GM18520 (cell line): Measurements from ENCODE around the gene TXN2.
"Not testable (repeated sequence)": the region's sequence is repeated elsewhere in the genome, so short reads cannot be mapped to it uniquely, and the experiment has no call there.

Experiments
- ATAC-seq: cut with Tn5 transposase; IDR thresholded peaks from one replicate; pipeline ENCODE4 v1.9.1; 2021; ENCODE audit not compliant: unreplicated experiment

Gene TXN2, protein sequence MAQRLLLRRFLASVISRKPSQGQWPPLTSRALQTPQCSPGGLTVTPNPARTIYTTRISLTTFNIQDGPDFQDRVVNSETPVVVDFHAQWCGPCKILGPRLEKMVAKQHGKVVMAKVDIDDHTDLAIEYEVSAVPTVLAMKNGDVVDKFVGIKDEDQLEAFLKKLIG

DNA sequence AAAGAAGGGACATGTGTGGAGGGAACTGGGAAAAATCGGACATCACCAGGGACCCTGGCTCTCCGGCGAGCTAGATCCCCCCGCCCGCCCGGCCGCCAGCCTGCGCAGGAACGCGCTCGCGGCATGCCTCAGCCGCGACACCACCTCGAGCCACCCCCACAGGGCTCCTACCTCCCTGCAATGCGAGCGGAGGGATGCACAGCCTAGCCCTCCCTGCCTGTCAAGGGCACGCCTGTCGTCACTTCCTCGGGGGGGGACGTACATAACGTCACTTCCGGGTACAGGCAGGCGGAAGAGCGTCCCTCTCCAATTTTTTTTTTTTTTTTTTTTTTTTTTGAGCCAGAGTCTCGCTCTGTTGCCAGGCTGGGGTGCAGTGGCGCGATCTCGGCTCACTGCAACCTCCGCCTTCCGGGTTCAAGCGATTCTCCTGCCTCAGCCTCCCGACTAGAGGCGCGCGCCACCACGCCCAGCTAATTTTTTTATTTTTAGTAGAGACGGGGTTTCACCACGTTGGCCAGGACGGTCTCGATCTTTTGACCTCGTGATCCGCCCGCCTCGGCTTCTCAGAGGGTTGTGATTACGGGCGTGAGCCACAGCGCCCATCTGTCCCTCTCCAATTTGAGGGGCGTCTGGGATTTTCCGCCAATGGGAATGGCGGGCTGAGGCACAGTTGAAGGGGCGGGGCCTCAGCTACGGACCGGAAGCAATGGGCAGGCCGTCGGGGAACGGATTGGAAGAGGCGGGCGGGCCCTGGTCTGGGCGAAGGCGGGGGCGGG is at the start of gene TXN2:
TXN2 (minus strand) TSS at position 248 of the 776 bp plus-strand sequence. CDS start 803 bp downstream, outside the sequence.
- ATAC-seq = peak; percentile 65

GRCh38 chr22:36528795-36529751 is 47.6 kb upstream of the TXN2 start, which contains the start of gene EIF3D:
Gene EIF3D, minus strand, starts transcription at chr22:36529166. Its CDS starts 3,045 bp downstream, at chr22:36526121.
- peak; percentile 96 for ATAC-seq

DNA sequence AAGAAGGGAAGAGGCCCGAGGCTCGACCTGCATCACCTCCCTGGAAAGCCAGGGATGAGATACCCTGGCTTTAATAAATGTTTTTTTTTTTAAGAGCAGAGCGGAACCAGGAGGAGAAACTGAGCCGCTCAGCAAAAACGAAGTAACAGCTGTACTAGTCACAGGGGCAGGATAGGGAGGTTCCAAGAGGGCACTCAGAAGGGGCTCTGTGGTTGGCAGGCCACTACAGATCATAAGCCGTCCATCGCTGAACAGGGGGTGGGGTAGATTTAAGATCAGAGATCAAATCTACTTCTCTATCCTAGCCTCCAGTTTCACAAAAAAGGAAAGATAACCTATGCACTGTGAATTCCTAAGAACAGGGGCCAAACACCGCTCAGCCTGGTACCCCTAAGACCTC is 46.9 kb upstream of the TXN2 start:
- no peak for ATAC-seq

- no peak for ATAC-seq
Observed at GRCh38 chr22:36522662-36523061, 41.2 kb upstream of the TXN2 start.

- no peak for ATAC-seq
Observed at GRCh38 chr22:36520423-36520822, 39.0 kb upstream of the TXN2 start.

DNA sequence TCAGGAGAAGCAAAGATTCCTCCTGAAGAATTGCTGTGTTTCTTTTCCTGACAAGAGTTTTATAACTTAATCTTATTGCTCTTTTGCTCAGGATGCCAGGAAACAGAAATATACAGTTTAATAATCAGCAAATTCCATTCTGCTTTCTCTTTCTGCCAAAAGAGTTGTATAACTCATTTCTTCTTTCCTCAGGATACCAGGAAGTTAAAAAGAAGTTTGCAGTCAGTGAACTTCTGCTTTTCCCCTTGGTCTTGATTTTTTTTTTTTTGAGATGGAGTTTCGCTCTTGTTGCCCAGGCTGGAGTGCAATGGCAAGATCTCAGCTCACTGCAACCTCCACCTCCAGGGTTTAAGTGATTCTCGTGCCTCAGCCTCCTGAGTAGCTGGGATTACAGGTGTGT is 38.5 kb upstream of the TXN2 start:
- not testable (repeated sequence) for ATAC-seq

DNA sequence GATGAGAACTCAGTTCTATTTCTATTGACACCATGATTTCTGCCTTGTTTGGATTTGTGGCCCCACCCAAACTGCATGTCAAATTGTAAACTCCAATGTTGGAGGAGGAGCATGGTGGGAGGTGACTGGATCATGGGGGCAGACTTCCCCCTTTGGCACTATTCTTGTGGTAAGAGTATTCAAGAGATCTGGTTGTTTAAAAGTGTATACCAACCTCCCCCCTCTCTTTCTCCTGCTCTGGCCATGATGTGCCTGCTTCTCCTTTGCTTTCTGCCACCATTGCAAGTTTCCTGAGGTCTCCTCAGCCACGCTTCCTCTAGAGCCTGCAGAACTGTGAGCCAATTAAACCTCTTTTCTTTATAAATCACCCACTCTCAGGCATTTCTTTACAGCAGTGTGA is 33.3 kb upstream of the TXN2 start:
- no peak for ATAC-seq

DNA sequence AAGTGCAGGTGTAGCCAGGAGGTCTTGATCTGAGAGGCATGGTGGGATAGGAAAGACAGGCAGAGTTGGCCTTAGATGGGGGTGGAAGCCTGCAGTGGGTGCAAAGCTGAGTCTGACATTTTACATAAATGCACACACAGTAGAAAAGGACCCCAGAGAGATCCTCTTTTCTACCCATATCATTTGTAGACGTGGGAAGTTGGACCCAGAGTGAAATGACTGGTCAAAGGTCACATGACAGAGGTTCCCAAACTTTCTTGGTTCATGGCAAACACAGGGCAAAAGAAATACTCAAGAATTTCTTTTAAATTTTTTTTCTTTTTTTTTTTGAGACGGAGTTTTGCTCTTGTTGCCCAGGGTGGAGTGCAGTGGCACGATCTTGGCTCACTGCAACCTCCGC is 31.6 kb upstream of the TXN2 start:
- no peak for ATAC-seq

DNA sequence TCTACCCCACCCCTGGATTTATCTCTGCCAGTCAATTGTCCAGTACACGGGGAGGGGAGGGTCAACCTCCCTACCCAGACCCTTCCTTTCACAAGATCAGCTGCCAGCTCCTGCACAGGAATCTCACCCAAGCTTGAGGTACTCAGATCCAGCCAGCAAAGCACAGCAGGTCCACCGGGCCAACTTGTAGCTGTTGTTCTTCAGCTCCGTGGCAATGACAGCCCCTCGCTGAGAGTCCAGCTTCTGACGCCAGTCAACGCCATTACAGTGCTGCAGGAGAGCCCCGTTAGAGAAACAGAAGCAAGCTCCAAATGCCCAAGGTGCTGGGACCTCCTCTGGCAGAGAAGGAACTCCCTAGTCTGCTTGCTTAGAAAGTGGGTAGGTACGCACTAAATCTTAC is 30.9 kb upstream of the TXN2 start:
- ATAC-seq = no peak

- ATAC-seq = no peak
Observed at GRCh38 chr22:36510966-36511881, 29.8 kb upstream of the TXN2 start.

GRCh38 chr22:36510384-36510783 is 28.9 kb upstream of the TXN2 start:
- no peak for ATAC-seq

DNA sequence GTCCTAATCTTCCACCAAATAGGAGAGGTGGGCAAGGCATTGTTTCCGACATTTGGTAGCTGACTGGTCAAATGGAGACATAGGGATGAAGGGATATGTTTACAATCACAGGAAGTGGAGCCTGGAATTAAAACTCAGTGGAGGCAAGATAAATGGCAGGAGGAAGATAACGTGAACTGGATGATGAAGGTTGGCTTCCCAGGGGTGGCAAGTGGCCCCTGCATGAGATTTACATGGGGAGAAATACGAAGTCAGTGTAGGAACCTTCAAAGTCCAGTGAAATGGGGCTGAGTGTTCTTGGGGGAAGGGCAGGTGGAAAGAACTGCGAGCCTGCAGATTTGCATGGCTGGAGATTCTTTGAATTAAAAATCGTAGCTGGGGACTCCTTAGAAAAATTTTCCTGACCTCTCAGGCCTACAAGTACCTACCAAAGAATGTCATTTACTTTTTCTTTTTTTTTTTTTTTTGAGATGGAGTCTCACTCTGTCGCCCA is 26.1 kb upstream of the TXN2 start:
- no peak for ATAC-seq

DNA sequence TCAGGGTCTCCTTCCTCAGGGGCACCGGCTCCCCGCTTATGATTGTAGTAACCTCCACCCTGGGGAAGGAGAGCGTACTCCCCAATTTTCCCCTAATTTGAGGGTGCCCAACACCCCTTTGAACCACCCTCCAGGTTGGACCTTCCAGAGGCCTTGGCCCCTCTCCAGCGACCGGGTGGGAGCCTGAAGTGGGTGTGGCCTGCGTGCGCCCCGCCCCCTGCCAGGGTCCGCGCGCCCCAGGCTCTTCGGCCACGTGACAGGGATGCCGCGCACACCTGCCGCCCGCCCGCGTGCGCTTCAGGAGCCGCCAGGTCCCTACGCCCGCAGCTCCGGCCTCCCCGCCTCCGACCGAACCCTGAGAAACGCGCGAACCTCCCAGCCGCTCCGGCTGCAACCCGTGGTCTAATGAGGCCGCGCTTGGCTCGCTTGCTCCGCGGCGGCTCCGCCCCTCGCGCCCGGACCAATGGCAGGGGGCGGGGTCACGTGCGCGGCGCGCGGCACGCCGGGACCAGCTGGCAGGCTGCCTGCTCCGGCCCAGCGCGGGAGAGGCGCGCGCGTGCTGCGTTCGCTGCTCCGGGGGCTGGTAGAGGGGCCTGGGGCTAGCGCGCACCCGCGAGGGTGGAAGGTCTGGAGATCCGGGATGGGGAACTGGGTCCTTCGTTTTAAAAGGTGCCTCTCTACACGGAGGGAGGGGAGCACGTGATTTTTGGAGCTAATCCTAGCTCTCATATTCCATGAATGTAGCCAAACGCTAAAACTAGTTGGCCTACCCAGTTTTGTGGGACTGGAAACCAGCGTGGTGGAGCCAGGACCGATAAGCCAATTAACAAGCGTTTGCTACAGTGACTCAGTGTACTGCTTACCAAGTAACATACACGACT is 25.4 kb upstream of the TXN2 start, which contains the start of gene FOXRED2:
FOXRED2 (minus strand) TSS at position 404 of the 881 bp plus-strand sequence. CDS start 618 bp downstream, outside the sequence.
- ATAC-seq = peak; percentile 67

DNA sequence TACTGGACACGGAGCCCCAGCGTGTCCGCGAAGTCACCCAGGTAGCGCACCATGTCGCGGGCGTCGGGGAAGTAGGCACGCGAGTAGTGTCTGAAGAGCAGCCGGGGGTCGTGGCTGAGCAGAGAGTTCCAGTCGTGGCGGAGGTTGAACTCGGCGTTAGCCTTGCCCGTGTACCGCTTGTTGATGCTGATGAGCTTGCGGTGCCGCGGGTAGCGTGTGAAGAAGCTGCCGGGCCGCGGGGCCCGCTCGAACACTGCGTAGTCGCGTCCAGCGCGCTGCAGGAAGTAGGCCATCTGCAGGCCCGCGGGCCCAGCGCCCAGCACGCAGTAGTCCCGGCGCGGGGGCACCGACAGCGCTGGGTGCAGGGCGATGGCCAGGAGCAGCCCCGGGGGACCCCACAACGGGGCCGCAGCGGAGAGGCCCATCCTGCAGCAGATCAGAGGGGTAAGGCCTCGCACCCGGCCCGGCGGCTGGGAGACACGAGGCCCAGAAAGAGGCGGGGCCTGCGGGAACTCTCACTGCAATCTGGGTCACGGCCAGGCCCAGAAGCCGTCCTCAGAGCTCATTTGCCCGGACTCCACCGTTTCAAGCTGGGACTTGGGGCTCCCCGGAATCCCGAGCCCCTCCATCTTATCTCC is 24.7 kb upstream of the TXN2 start:
- no peak for ATAC-seq

GRCh38 chr22:36497910-36498665 is 16.6 kb upstream of the TXN2 start:
- no peak for ATAC-seq

DNA sequence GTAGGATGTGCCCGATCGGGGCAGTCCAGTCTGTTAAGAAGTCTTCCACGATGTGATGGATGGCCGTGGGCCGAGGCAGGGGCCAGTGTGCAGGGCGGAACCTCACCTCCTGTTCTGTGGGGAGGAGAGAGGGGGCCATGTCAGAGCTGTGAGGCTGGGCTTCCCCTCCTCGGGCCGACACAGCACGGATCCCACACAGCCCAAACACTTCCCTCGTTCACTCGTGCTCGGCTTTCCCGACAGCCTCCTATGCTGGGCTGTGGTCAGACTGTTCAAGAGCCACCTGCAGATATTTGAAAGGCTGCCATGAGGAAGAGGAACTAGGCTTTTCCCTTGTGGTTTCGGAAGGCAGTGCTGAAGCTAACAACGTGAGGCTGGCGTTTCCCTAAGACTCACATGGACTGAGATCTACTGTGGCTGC is 12.3 kb upstream of the TXN2 start:
- ATAC-seq = no peak

GRCh38 chr22:36492109-36492508 is 10.7 kb upstream of the TXN2 start:
- ATAC-seq = no peak

DNA sequence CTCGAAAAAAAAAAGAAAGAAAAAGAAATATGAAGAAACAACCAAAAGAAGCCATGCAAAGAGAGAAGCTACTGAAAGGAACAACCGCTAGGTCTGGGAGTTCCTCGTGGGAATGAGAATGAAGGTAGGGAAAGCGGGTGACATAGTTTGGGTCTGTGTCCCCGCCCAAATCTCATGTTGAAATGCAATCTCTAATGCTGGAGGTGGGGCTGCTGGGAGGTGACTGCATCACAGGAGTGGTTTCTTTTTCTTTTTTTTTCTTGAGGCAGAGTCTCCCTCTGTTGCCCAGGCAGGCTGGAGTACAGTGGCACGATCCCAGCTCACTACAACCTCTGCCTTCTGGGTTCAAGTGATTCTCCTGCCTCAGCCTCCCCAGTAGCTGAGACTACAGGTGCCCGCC is 9.7 kb upstream of the TXN2 start:
- ATAC-seq = no peak
